ENCODE results near the gene JRKL. TPM values are rescaled to one million over a fixed set of nuclear protein-coding genes. Genes with fewer than 3 reads are reported as not detected.

JRKL gene
- total RNA-seq, 2 donors from 2014 or later: 8.0 to 10.9 TPM

DNA sequence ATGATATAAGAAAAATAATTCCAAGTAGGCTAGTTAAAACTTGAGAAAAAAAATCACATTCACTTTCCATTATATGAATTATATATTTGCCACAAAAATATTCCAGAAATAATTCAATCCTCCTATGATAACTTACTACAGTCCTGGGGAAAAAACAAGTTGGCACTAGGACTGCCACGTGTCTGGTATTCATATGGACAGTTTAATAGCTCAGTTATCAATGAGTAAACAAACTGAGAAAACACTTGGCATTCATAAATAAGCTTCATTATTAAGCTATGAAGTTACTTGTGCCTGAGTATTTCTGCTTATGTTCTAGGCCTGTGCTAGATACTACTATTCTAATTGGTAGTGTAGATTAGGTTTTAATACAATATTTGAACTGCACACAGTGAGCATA is 24.3 kb upstream of the JRKL start:
- TF ChIP-seq, protein P1, sequence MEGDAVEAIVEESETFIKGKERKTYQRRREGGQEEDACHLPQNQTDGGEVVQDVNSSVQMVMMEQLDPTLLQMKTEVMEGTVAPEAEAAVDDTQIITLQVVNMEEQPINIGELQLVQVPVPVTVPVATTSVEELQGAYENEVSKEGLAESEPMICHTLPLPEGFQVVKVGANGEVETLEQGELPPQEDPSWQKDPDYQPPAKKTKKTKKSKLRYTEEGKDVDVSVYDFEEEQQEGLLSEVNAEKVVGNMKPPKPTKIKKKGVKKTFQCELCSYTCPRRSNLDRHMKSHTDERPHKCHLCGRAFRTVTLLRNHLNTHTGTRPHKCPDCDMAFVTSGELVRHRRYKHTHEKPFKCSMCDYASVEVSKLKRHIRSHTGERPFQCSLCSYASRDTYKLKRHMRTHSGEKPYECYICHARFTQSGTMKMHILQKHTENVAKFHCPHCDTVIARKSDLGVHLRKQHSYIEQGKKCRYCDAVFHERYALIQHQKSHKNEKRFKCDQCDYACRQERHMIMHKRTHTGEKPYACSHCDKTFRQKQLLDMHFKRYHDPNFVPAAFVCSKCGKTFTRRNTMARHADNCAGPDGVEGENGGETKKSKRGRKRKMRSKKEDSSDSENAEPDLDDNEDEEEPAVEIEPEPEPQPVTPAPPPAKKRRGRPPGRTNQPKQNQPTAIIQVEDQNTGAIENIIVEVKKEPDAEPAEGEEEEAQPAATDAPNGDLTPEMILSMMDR (IDR thresholded peaks at IDR 0.05): no peak

DNA sequence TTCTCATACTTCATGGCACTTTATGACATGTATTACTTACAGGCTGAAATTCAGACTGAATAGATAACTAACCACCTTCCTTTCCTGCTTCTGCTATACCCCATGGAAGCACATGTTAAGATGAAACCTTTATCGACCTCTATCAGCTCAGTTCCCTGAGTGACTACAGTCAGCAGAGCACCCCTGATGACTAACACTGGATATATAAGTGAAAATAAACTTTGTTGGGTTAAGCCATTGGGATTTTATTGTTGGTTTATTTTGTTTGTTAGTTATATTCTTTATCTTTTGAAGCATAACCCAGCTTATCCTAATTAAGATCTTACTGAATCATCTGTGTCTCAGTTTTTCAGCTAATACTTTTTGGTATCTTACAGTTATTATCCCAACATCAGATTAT is 23.8 kb upstream of the JRKL start:
- no peak for DNase-seq
- H3K27me3 ChIP-seq: no peaks in the 10 kb centered on the region
- no peaks in the 10 kb centered on the region for H3K36me3 ChIP-seq
- H3K4me3 ChIP-seq: no peak overlapping the region
- intact Hi-C loops (cut with DNase I): no loop called here
- H3K9me3 ChIP-seq: no peaks in the 10 kb centered on the region
- H3K4me1 ChIP-seq: no peaks in the 10 kb centered on the region
- no peak overlapping the region for H3K9ac ChIP-seq (ENCODE audit: low read depth in 2 of 2, low read length in 2 of 2)
- TF ChIP-seq, protein P1 (IDR thresholded peaks at IDR 0.05): no peak
- no peak overlapping the region for H3K27ac ChIP-seq

More for the DNA sequence above, 24.3 kb upstream of the JRKL start:
- Histone ChIP-seq H3K9ac (ENCODE audit: low read depth in 2 of 2, low read length in 2 of 2) (no peak overlapping the region), H3K9me3 (no peaks in the 10 kb centered on the region), H3K27me3 (no peaks in the 10 kb centered on the region), H3K4me1 (no peaks in the 10 kb centered on the region), H3K4me3 (no peak overlapping the region), H3K27ac (no peak overlapping the region), H3K36me3 (no peaks in the 10 kb centered on the region)
- intact Hi-C loops (cut with DNase I): no loop called here
- no peak for DNase-seq

GRCh38 chr11:96367342-96367741 is 22.5 kb upstream of the JRKL start:
- Histone ChIP-seq H3K27ac (no peak overlapping the region), H3K9me3 (no peaks in the 10 kb centered on the region), H3K4me1 (no peaks in the 10 kb centered on the region), H3K9ac (ENCODE audit: low read depth in 2 of 2, low read length in 2 of 2) (no peak overlapping the region), H3K36me3 (no peaks in the 10 kb centered on the region), H3K27me3 (no peaks in the 10 kb centered on the region), H3K4me3 (no peak overlapping the region)
- DNase-seq: no peak
- TF ChIP-seq, protein P1 (IDR thresholded peaks at IDR 0.05): no peak
- intact Hi-C loops (cut with DNase I): no loop called here

GRCh38 chr11:96373826-96374225 is 16.0 kb upstream of the JRKL start:
- DNase-seq: no peak
- H3K27ac ChIP-seq: no peak overlapping the region
- no peaks in the 10 kb centered on the region for H3K36me3 ChIP-seq
- H3K27me3 ChIP-seq: no peaks in the 10 kb centered on the region
- no peaks in the 10 kb centered on the region for H3K4me1 ChIP-seq
- H3K4me3 ChIP-seq: no peak overlapping the region
- no peak overlapping the region for H3K9ac ChIP-seq (ENCODE audit: low read depth in 2 of 2, low read length in 2 of 2)
- intact Hi-C loops (cut with DNase I): no loop called here
- no peaks in the 10 kb centered on the region for H3K9me3 ChIP-seq
- TF ChIP-seq, protein P1 (IDR thresholded peaks at IDR 0.05): no peak

- no peak for DNase-seq
- Histone ChIP-seq H3K4me3 (no peak overlapping the region), H3K9me3 (no peaks in the 10 kb centered on the region), H3K36me3 (no peaks in the 10 kb centered on the region), H3K9ac (ENCODE audit: low read depth in 2 of 2, low read length in 2 of 2) (no peak overlapping the region), H3K27ac (no peak overlapping the region), H3K27me3 (no peaks in the 10 kb centered on the region), H3K4me1 (no peaks in the 10 kb centered on the region)
- intact Hi-C loops (cut with DNase I): no loop called here
- TF ChIP-seq, protein P1 (IDR thresholded peaks at IDR 0.05): no peak
Observed at GRCh38 chr11:96376796-96377195, 13.0 kb upstream of the JRKL start.

- no peaks in the 10 kb centered on the region for H3K9me3 ChIP-seq
- TF ChIP-seq, protein P1 (IDR thresholded peaks at IDR 0.05): no peak
- no peaks in the 10 kb centered on the region for H3K4me1 ChIP-seq
- no peaks in the 10 kb centered on the region for H3K27me3 ChIP-seq
- intact Hi-C loops (cut with DNase I): loop anchor here (10.0 kb wide), 1 partner anchor 459 kb away; the partner anchor contains the start of gene MTMR2
- H3K27ac ChIP-seq: no peak overlapping the region
- H3K4me3 ChIP-seq: no peak overlapping the region
- no peak overlapping the region for H3K9ac ChIP-seq (ENCODE audit: low read depth in 2 of 2, low read length in 2 of 2)
- no peaks in the 10 kb centered on the region for H3K36me3 ChIP-seq
- no peak for DNase-seq
Observed at GRCh38 chr11:96384156-96384555, 5.7 kb upstream of the JRKL start.

All from colonic mucosa (tissue), 4 donors.